WI38 (cell line): ENCODE measurements around the gene TRIM8.

Experiments
- H3K4me3 ChIP-seq: 2 replicates; pipeline ENCODE4 v1.5.1; 2011; ENCODE audit warnings: low read depth, mild to moderate bottlenecking, control low read depth, low read length
- CTCF ChIP-seq: IDR thresholded peaks from 2 replicates; pipeline ENCODE4 v1.5.1; 2012; ENCODE audit warnings: low read depth, mild to moderate bottlenecking, control low read depth, low read length

The TRIM8 gene

GRCh38 chr10:102608487-102608886 lies 35.8 kb upstream of the TRIM8 start:
- no peak for TF ChIP-seq CTCF
- H3K4me3 ChIP-seq = no peak overlapping the region

GRCh38 chr10:102610441-102610887 lies 33.8 kb upstream of the TRIM8 start:
- no peak for TF ChIP-seq CTCF
- no peak overlapping the region for H3K4me3 ChIP-seq

GRCh38 chr10:102611514-102612087 lies 32.7 kb upstream of the TRIM8 start:
- H3K4me3 ChIP-seq = no peak overlapping the region
- no peak for TF ChIP-seq CTCF

DNA sequence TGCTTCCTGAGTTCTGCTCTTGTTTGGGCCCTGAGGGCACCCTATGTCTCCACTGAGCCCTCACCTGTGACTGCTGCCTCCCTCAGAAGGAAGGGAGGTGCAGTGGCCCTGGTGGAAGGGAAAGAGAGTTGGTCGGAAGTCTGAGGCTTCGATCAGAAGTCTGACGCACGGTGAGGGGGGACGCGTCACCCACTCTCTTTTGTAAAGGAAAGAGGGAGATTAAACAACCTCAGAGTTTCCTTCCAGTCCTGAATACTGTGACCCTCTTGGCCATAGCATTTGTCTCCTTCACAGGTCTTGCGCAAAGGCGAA lies 31.4 kb upstream of the TRIM8 start:
- no peak overlapping the region for H3K4me3 ChIP-seq
- TF ChIP-seq CTCF = no peak

DNA sequence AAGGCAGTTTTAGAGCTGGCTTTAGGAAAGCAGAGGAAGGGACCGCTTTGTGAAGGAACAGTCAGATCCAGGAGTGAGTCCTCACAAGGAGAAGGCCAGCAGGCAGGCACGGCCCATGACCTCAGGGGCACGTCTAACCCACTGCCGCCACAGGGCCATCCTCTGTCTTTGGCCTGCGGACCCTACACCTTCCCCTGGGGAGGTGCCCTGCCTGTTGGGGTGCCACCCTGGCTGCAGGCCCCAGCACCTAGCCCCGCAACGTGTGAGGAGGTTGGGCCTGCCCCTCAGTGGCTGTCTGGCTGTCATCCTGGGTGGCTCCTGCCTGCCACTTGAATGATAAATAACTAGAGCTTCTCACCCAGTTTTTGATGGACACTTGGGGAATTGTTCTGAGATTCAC lies 31.0 kb upstream of the TRIM8 start:
- TF ChIP-seq CTCF = no peak
- no peak overlapping the region for H3K4me3 ChIP-seq

DNA sequence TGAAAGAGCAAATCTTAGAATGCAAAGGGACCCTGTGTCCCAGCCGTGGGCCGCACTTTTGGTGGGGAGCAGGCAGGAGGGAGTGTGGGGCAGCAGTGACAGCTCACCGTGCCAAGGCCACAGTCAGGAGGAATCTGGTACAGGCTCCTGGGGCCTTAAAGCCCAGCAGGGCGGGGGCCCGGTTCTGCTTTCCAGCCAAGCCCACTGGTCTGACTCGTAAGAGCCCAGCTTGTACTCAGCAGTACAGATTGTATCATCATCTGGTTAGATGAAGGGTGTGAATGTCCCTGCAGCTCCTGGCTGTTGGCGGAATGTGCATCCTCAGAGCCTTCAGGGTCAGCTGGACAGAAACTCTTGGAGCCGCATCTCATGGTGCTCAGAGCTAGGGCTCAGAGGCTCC lies 30.5 kb upstream of the TRIM8 start:
- TF ChIP-seq CTCF = no peak
- no peak overlapping the region for H3K4me3 ChIP-seq

GRCh38 chr10:102614888-102615287 lies 29.4 kb upstream of the TRIM8 start:
- no peak overlapping the region for H3K4me3 ChIP-seq
- TF ChIP-seq CTCF = no peak
